ENCODE data around the gene VSIG2.

- TF ChIP-seq, protein P1, sequence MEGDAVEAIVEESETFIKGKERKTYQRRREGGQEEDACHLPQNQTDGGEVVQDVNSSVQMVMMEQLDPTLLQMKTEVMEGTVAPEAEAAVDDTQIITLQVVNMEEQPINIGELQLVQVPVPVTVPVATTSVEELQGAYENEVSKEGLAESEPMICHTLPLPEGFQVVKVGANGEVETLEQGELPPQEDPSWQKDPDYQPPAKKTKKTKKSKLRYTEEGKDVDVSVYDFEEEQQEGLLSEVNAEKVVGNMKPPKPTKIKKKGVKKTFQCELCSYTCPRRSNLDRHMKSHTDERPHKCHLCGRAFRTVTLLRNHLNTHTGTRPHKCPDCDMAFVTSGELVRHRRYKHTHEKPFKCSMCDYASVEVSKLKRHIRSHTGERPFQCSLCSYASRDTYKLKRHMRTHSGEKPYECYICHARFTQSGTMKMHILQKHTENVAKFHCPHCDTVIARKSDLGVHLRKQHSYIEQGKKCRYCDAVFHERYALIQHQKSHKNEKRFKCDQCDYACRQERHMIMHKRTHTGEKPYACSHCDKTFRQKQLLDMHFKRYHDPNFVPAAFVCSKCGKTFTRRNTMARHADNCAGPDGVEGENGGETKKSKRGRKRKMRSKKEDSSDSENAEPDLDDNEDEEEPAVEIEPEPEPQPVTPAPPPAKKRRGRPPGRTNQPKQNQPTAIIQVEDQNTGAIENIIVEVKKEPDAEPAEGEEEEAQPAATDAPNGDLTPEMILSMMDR (IDR thresholded peaks at IDR 0.05), result no peak
- no peak for TF ChIP-seq EP300 (IDR thresholded peaks at IDR 0.05)
- no peak for TF ChIP-seq POLR2A (IDR thresholded peaks at IDR 0.05)
These were observed 27.5 kb upstream of the VSIG2 start for GRCh38 chr11:124779568-124779967.
